GM18867 (cell line): ENCODE results near the gene RNASE8.
A peak's percentile ranks its signal among the peaks of the same experiment; 100 is the strongest.
"Not testable (repeated sequence)": the region's sequence is repeated elsewhere in the genome, so short reads cannot be mapped to it uniquely, and the experiment has no call there.

Experiments used
- ATAC-seq: cut with Tn5 transposase; IDR thresholded peaks from one replicate; pipeline ENCODE4 v1.9.1; 2021; ENCODE audit warnings: mild to moderate bottlenecking, moderate library complexity; ENCODE audit not compliant: unreplicated experiment

Gene RNASE8

GRCh38 chr14:21029917-21030316, 27.7 kb upstream of the RNASE8 start, which contains the start of gene TPPP2:
TPPP2 (plus strand) TSS chr14:21030217; CDS start chr14:21030582, 365 bp downstream.
- no peak for ATAC-seq

GRCh38 chr14:21030531-21030930, 27.1 kb upstream of the RNASE8 start:
- ATAC-seq = no peak

GRCh38 chr14:21032326-21033132, 25.1 kb upstream of the RNASE8 start:
- ATAC-seq = no peak

GRCh38 chr14:21033133-21033698, 24.4 kb upstream of the RNASE8 start:
- no peak for ATAC-seq

GRCh38 chr14:21034707-21035106, 22.9 kb upstream of the RNASE8 start, which contains the start of gene RNASE13:
RNASE13 (minus strand) TSS chr14:21034807; CDS start chr14:21034288, 519 bp downstream.
- ATAC-seq = no peak

- no peak for ATAC-seq
These were observed 20.9 kb upstream of the RNASE8 start for GRCh38 chr14:21036751-21037150.

GRCh38 chr14:21037156-21037555, 20.5 kb upstream of the RNASE8 start:
- ATAC-seq = no peak

- no peak for ATAC-seq
These were observed 18.9 kb upstream of the RNASE8 start for GRCh38 chr14:21038441-21039422.

- peak; percentile 44 for ATAC-seq
These were observed 17.8 kb upstream of the RNASE8 start for GRCh38 chr14:21039585-21040369.

- no peak for ATAC-seq
These were observed 17.2 kb upstream of the RNASE8 start for GRCh38 chr14:21040370-21040925.

GRCh38 chr14:21040941-21041340, 16.7 kb upstream of the RNASE8 start:
- not testable (repeated sequence) for ATAC-seq

- ATAC-seq = no peak
These were observed 15.8 kb upstream of the RNASE8 start, which contains the start of gene RNASE7 for GRCh38 chr14:21041676-21042433. RNASE7 (plus strand) TSS chr14:21042362; CDS start chr14:21042993, 631 bp downstream.

- no peak for ATAC-seq
These were observed 14.7 kb upstream of the RNASE8 start for GRCh38 chr14:21042918-21043317.

GRCh38 chr14:21043387-21043973, 14.1 kb upstream of the RNASE8 start:
- no peak for ATAC-seq

- no peak for ATAC-seq
These were observed 13.5 kb upstream of the RNASE8 start for GRCh38 chr14:21043974-21044618.

- ATAC-seq = no peak
These were observed 10.2 kb upstream of the RNASE8 start for GRCh38 chr14:21047378-21047781.

- ATAC-seq = no peak
These were observed 9.0 kb upstream of the RNASE8 start for GRCh38 chr14:21048638-21049037.

- ATAC-seq = no peak
These were observed 8.3 kb upstream of the RNASE8 start for GRCh38 chr14:21049271-21049673.
